ENCODE data around the gene ARID3A.

- TF ChIP-seq EZH2 (IDR thresholded peaks at IDR 0.05; ENCODE audit: insufficient read depth, poor library complexity, severe bottlenecking) (no peak), EZH2phosphoT487 (IDR thresholded peaks at IDR 0.05; ENCODE audit: insufficient read depth, low read depth) (no peak)
Measured at GRCh38 chr19:892243-892893, 33.5 kb upstream of the ARID3A start.
